Astrocyte of the cerebellum (primary cell): ENCODE data around the gene NPBWR2.

Experiments
- DNase-seq: peaks from one replicate; pipeline ENCODE4 v3.0.0-alpha.2; 2011; ENCODE audit warnings: low read depth
- H3K4me3 ChIP-seq: 2 replicates; pipeline ENCODE4 v1.5.1; 2011; ENCODE audit warnings: mild to moderate bottlenecking, low read depth, low read length, moderate library complexity
- CTCF ChIP-seq: IDR thresholded peaks from 2 replicates; pipeline ENCODE4 v1.5.1; 2012; ENCODE audit warnings: low read length, low read depth, moderate library complexity, mild to moderate bottlenecking; ENCODE audit errors: missing control alignments
- in situ Hi-C: cut with HindIII; loops from 2 replicates; pipeline ENCODE4 v1.10.0; 2017; ENCODE audit warnings: low sequenced_read_pairs

The NPBWR2 gene

GRCh38 chr20:64111841-64112641, 4.7 kb upstream of the NPBWR2 start:
- no peak for TF ChIP-seq CTCF
- no peak for DNase-seq
- in situ Hi-C loops = no loop called here
- H3K4me3 ChIP-seq = no peak overlapping the region

GRCh38 chr20:64110411-64111068, 3.2 kb upstream of the NPBWR2 start:
- in situ Hi-C loops = no loop called here
- no peak overlapping the region for H3K4me3 ChIP-seq
- TF ChIP-seq CTCF = no peak
- no peak for DNase-seq

GRCh38 chr20:64109831-64110391, 2.5 kb upstream of the NPBWR2 start:
- no peak for TF ChIP-seq CTCF
- DNase-seq = no peak
- in situ Hi-C loops = no loop called here
- H3K4me3 ChIP-seq = no peak overlapping the region

GRCh38 chr20:64108731-64109681, 1.6 kb upstream of the NPBWR2 start:
- in situ Hi-C loops = no loop called here
- DNase-seq = no peak
- H3K4me3 ChIP-seq = no peak overlapping the region
- TF ChIP-seq CTCF = no peak

GRCh38 chr20:64107736-64108457, 532 bp upstream of the NPBWR2 start:
- in situ Hi-C loops = no loop called here
- no peak overlapping the region for H3K4me3 ChIP-seq
- TF ChIP-seq CTCF = no peak
- DNase-seq = no peak

- H3K4me3 ChIP-seq = no peak overlapping the region
- in situ Hi-C loops = no loop called here
- no peak for DNase-seq
- TF ChIP-seq CTCF = no peak
Measured at GRCh38 chr20:64106435-64106961, 867 bp downstream of the NPBWR2 start.
